AG04449 (cell line): ENCODE data around the gene NEK8.
"Not testable (repeated sequence)": the region's sequence is repeated elsewhere in the genome, so short reads cannot be mapped to it uniquely, and the experiment has no call there.

Experiments used
- CTCF ChIA-PET: fragments of 350-600 bp; formaldehyde crosslinking; extraction: SDS; loops from one replicate; lab custom pipeline; 2021; ENCODE audit warnings: antibody characterized with exemption; lab: Yijun Ruan, JAX
- POLR2A ChIA-PET: fragments of 400-600, 350-600 bp; formaldehyde crosslinking; extraction: SDS; loops from one replicate; lab custom pipeline; 2020; ENCODE audit warnings: antibody characterized with exemption, inconsistent platforms; lab: Yijun Ruan, JAX
- DNase-seq: peaks from one replicate; pipeline ENCODE4 v3.0.0-alpha.2; 2010; ENCODE audit warnings: low read depth, low spot score
- H3K4me3 ChIP-seq: 2 replicates; pipeline ENCODE4 v1.5.1; 2011; ENCODE audit warnings: low read depth, mild to moderate bottlenecking, control low read depth, low read length
- CTCF ChIP-seq: IDR thresholded peaks from one replicate; pipeline ENCODE4 v1.5.1; 2011; ENCODE audit warnings: mild to moderate bottlenecking, moderate library complexity, low read length, control low read depth, inconsistent platforms; ENCODE audit not compliant: insufficient read depth; ENCODE audit errors: missing control alignments

NEK8 gene

DNA sequence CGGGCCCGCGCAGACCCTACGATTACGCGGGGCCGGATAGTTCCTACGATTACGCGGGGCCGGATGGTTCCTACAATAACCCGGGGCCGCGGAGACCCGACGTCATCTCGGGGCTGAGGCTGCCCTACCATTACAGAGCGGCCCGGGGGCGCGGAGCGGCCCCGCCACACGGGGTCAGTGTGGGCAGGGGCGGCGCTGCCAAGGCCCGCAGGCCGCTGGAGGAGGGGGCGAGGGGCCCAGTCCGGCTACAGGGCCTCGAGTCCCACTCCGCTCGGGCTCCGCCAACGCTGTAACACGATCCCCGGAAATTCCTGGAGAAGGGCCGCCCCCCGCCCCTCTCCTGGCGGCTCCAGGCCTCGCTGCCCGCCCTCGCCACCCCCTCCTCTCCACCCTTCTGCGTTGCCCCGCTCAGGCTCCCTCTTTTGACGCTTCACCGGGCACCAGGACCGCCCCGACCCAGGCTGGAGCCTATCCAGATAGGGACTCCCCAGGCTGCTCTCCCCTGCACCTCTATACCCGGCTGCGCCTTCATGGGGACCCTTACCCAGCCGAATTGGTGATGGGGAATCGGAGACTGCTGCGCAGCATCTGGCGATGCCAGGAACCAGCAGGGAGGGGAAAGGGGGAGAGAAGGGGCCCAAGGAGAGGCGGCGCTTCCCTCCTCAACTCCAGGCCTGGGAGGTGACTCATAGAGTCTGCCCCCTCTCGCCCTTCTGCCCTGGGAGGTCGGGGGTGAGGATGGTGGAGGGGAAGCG is 10.8 kb upstream of the NEK8 start, which contains the start of gene RAB34:
Gene RAB34, minus strand, starts transcription at position 291 of the 755 bp plus-strand sequence. CDS start 602 bp downstream, outside the sequence.
- TF ChIP-seq CTCF, result peak; percentile 37
- ChIA-PET POLR2A (interaction anchor here (0.6 kb wide), 1 partner anchor 68 kb away, joined by 3 read pairs; no protein-coding TSS in a partner anchor), CTCF (interaction anchor here (1.0 kb wide), 1 partner anchor 9 kb away, joined by 4 read pairs; no protein-coding TSS in a partner anchor)
- DNase-seq, result no peak
- H3K4me3 ChIP-seq, result peak within 1 kb of the TSS; percentile 88

- ChIA-PET CTCF (interaction anchor here (0.7 to 1.2 kb wide), 3 partner anchors 8 to 9 kb away, joined by 3 to 7 read pairs (median 4); no protein-coding TSS in a partner anchor), POLR2A (interaction anchor here (0.6 to 1.1 kb wide), 2 partner anchors 24 to 69 kb away, joined by 3 read pairs; no protein-coding TSS in a partner anchor)
- DNase-seq, result no peak
- no peak for TF ChIP-seq CTCF
- peak overlapping the region; percentile 88 for H3K4me3 ChIP-seq
Measured at GRCh38 chr17:28718333-28719020, 10.1 kb upstream of the NEK8 start.

DNA sequence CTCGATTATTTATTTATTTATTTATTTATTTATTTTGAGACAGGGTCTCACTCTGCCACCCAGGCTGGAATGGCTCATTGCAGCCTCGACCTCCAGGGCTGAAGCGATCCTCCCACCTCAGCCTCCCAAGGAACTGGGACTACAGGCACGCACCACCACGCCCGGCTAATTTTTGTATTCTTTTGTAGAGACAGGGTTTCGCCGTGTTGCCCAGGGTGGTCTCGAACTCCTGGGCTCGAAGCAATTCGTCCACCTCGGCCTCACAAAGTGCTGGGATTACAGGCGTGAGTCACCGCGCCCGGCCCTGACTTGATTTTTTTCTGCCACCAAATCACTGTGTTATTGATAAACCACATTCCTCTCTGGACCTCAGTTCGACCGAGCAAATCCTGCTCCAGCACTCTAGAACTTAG is 9.6 kb upstream of the NEK8 start:
- H3K4me3 ChIP-seq, result peak overlapping the region; percentile 97
- no peak for TF ChIP-seq CTCF
- DNase-seq, result no peak
- ChIA-PET POLR2A (interaction anchor here (0.5 to 1.7 kb wide), 14 partner anchors 8 to 552 kb away, joined by 3 to 30 read pairs (median 4); partner anchors contain the start of genes NEK8, PHF12, PROCA1 and SDF2), CTCF (interaction anchor here (0.7 to 17.0 kb wide), 8 partner anchors 8 to 234 kb away, joined by 3 to 603 read pairs (median 5); partner anchors contain the start of genes NEK8 and TRAF4)

GRCh38 chr17:28720247-28720996 is 8.2 kb upstream of the NEK8 start:
- no peak for DNase-seq
- CTCF ChIA-PET, result interaction anchor here (1.2 to 17.0 kb wide), 6 partner anchors 9 to 233 kb away, joined by 3 to 603 read pairs (median 7); partner anchors contain the start of genes PROCA1 and TRAF4
- H3K4me3 ChIP-seq, result peak overlapping the region; percentile 97
- no peak for TF ChIP-seq CTCF
- POLR2A ChIA-PET, result interaction anchor here (1.1 to 1.7 kb wide), 7 partner anchors 8 to 233 kb away, joined by 4 to 30 read pairs (median 9); partner anchors contain the start of genes NEK8, PHF12, PROCA1 and SDF2

- CTCF ChIA-PET, result interaction anchor here (1.2 to 17.0 kb wide), 4 partner anchors 9 to 232 kb away, joined by 3 to 603 read pairs (median 9); partner anchors contain the start of genes PROCA1 and TRAF4
- DNase-seq, result not testable (repeated sequence)
- peak overlapping the region; percentile 97 for H3K4me3 ChIP-seq
- POLR2A ChIA-PET, result interaction anchor here (1.1 kb wide), 1 partner anchor 231 kb away, joined by 4 read pairs; the partner anchor contains the start of gene PHF12
Measured at GRCh38 chr17:28720997-28721329, 7.6 kb upstream of the NEK8 start.
